ENCODE results near the gene BMPER.

The BMPER gene

GRCh38 chr7:33907625-33908024, 2.3 kb downstream of the BMPER start:
- H3K27me3 ChIP-seq (ENCODE audit: insufficient read depth, low read length): no peaks in the 10 kb centered on the region
- H3K4me3 ChIP-seq (ENCODE audit: low read depth, low read length): 0 out of 2 replicates have a peak overlapping the region, but pooled peaks have one; percentile 2
- peaks cover 19% of the 10 kb centered on the region for H3K79me2 ChIP-seq (ENCODE audit: control insufficient read depth, insufficient read depth, low read length, unreplicated experiment)
- no peak overlapping the region for H2AFZ ChIP-seq (ENCODE audit: low read length, unreplicated experiment)
- no peaks in the 10 kb centered on the region for H3K36me3 ChIP-seq (ENCODE audit: insufficient read depth, low read length)
- no peak overlapping the region for H3K27ac ChIP-seq (ENCODE audit: low read depth, low read length)
- peaks cover 23% of the 10 kb centered on the region for H3K4me1 ChIP-seq (ENCODE audit: control insufficient read depth, insufficient read depth, low read length, unreplicated experiment)

GRCh38 chr7:33909318-33909717, 4.0 kb downstream of the BMPER start:
- Histone ChIP-seq H3K4me1 (ENCODE audit: control insufficient read depth, insufficient read depth, low read length, unreplicated experiment) (peaks cover 14% of the 10 kb centered on the region), H3K27me3 (ENCODE audit: insufficient read depth, low read length) (no peaks in the 10 kb centered on the region), H3K4me3 (ENCODE audit: low read depth, low read length) (no peak overlapping the region), H3K27ac (ENCODE audit: low read depth, low read length) (no peak overlapping the region), H3K36me3 (ENCODE audit: insufficient read depth, low read length) (no peaks in the 10 kb centered on the region), H2AFZ (ENCODE audit: low read length, unreplicated experiment) (no peak overlapping the region), H3K79me2 (ENCODE audit: control insufficient read depth, insufficient read depth, low read length, unreplicated experiment) (peaks cover 19% of the 10 kb centered on the region)

GRCh38 chr7:33909755-33910154, 4.4 kb downstream of the BMPER start:
- no peak overlapping the region for H2AFZ ChIP-seq (ENCODE audit: low read length, unreplicated experiment)
- H3K79me2 ChIP-seq (ENCODE audit: control insufficient read depth, insufficient read depth, low read length, unreplicated experiment): peaks cover 19% of the 10 kb centered on the region
- no peak overlapping the region for H3K4me3 ChIP-seq (ENCODE audit: low read depth, low read length)
- peaks cover 14% of the 10 kb centered on the region for H3K4me1 ChIP-seq (ENCODE audit: control insufficient read depth, insufficient read depth, low read length, unreplicated experiment)
- H3K36me3 ChIP-seq (ENCODE audit: insufficient read depth, low read length): no peaks in the 10 kb centered on the region
- H3K27me3 ChIP-seq (ENCODE audit: insufficient read depth, low read length): no peaks in the 10 kb centered on the region
- no peak overlapping the region for H3K27ac ChIP-seq (ENCODE audit: low read depth, low read length)

GRCh38 chr7:33910756-33911155, 5.4 kb downstream of the BMPER start:
- H3K79me2 ChIP-seq (ENCODE audit: control insufficient read depth, insufficient read depth, low read length, unreplicated experiment): peaks cover 16% of the 10 kb centered on the region
- no peak overlapping the region for H2AFZ ChIP-seq (ENCODE audit: low read length, unreplicated experiment)
- peaks cover 14% of the 10 kb centered on the region for H3K4me1 ChIP-seq (ENCODE audit: control insufficient read depth, insufficient read depth, low read length, unreplicated experiment)
- no peak overlapping the region for H3K4me3 ChIP-seq (ENCODE audit: low read depth, low read length)
- no peaks in the 10 kb centered on the region for H3K27me3 ChIP-seq (ENCODE audit: insufficient read depth, low read length)
- H3K27ac ChIP-seq (ENCODE audit: low read depth, low read length): no peak overlapping the region
- H3K36me3 ChIP-seq (ENCODE audit: insufficient read depth, low read length): no peaks in the 10 kb centered on the region

- no peaks in the 10 kb centered on the region for H3K4me1 ChIP-seq (ENCODE audit: control insufficient read depth, insufficient read depth, low read length, unreplicated experiment)
- H3K27ac ChIP-seq (ENCODE audit: low read depth, low read length): no peak overlapping the region
- H3K36me3 ChIP-seq (ENCODE audit: insufficient read depth, low read length): no peaks in the 10 kb centered on the region
- no peak overlapping the region for H2AFZ ChIP-seq (ENCODE audit: low read length, unreplicated experiment)
- H3K4me3 ChIP-seq (ENCODE audit: low read depth, low read length): no peak overlapping the region
- no peaks in the 10 kb centered on the region for H3K79me2 ChIP-seq (ENCODE audit: control insufficient read depth, insufficient read depth, low read length, unreplicated experiment)
- no peaks in the 10 kb centered on the region for H3K27me3 ChIP-seq (ENCODE audit: insufficient read depth, low read length)
These were observed 11.2 kb downstream of the BMPER start for GRCh38 chr7:33916357-33917081.

GRCh38 chr7:33917661-33918060, 12.3 kb downstream of the BMPER start:
- no peaks in the 10 kb centered on the region for H3K4me1 ChIP-seq (ENCODE audit: control insufficient read depth, insufficient read depth, low read length, unreplicated experiment)
- no peaks in the 10 kb centered on the region for H3K27me3 ChIP-seq (ENCODE audit: insufficient read depth, low read length)
- H2AFZ ChIP-seq (ENCODE audit: low read length, unreplicated experiment): no peak overlapping the region
- no peak overlapping the region for H3K27ac ChIP-seq (ENCODE audit: low read depth, low read length)
- no peaks in the 10 kb centered on the region for H3K36me3 ChIP-seq (ENCODE audit: insufficient read depth, low read length)
- H3K4me3 ChIP-seq (ENCODE audit: low read depth, low read length): no peak overlapping the region
- H3K79me2 ChIP-seq (ENCODE audit: control insufficient read depth, insufficient read depth, low read length, unreplicated experiment): no peaks in the 10 kb centered on the region

- H3K27me3 ChIP-seq (ENCODE audit: insufficient read depth, low read length): no peaks in the 10 kb centered on the region
- no peaks in the 10 kb centered on the region for H3K79me2 ChIP-seq (ENCODE audit: control insufficient read depth, insufficient read depth, low read length, unreplicated experiment)
- no peak overlapping the region for H3K4me3 ChIP-seq (ENCODE audit: low read depth, low read length)
- no peak overlapping the region for H2AFZ ChIP-seq (ENCODE audit: low read length, unreplicated experiment)
- H3K4me1 ChIP-seq (ENCODE audit: control insufficient read depth, insufficient read depth, low read length, unreplicated experiment): no peaks in the 10 kb centered on the region
- H3K27ac ChIP-seq (ENCODE audit: low read depth, low read length): no peak overlapping the region
- no peaks in the 10 kb centered on the region for H3K36me3 ChIP-seq (ENCODE audit: insufficient read depth, low read length)
These were observed 13.3 kb downstream of the BMPER start for GRCh38 chr7:33918438-33919143.

GRCh38 chr7:33919449-33919848, 14.1 kb downstream of the BMPER start:
- Histone ChIP-seq H3K27ac (ENCODE audit: low read depth, low read length) (no peak overlapping the region), H3K27me3 (ENCODE audit: insufficient read depth, low read length) (no peaks in the 10 kb centered on the region), H3K79me2 (ENCODE audit: control insufficient read depth, insufficient read depth, low read length, unreplicated experiment) (no peaks in the 10 kb centered on the region), H3K4me1 (ENCODE audit: control insufficient read depth, insufficient read depth, low read length, unreplicated experiment) (no peaks in the 10 kb centered on the region), H3K36me3 (ENCODE audit: insufficient read depth, low read length) (no peaks in the 10 kb centered on the region), H3K4me3 (ENCODE audit: low read depth, low read length) (no peak overlapping the region), H2AFZ (ENCODE audit: low read length, unreplicated experiment) (no peak overlapping the region)

GRCh38 chr7:33921216-33921938, 16.0 kb downstream of the BMPER start:
- no peak overlapping the region for H3K4me3 ChIP-seq (ENCODE audit: low read depth, low read length)
- no peaks in the 10 kb centered on the region for H3K4me1 ChIP-seq (ENCODE audit: control insufficient read depth, insufficient read depth, low read length, unreplicated experiment)

GRCh38 chr7:33922820-33923219, 17.5 kb downstream of the BMPER start:
- Histone ChIP-seq H3K27me3 (ENCODE audit: insufficient read depth, low read length) (no peaks in the 10 kb centered on the region), H3K4me1 (ENCODE audit: control insufficient read depth, insufficient read depth, low read length, unreplicated experiment) (no peaks in the 10 kb centered on the region), H3K36me3 (ENCODE audit: insufficient read depth, low read length) (no peaks in the 10 kb centered on the region), H3K79me2 (ENCODE audit: control insufficient read depth, insufficient read depth, low read length, unreplicated experiment) (no peaks in the 10 kb centered on the region), H3K27ac (ENCODE audit: low read depth, low read length) (no peak overlapping the region), H2AFZ (ENCODE audit: low read length, unreplicated experiment) (no peak overlapping the region), H3K4me3 (ENCODE audit: low read depth, low read length) (no peak overlapping the region)

More at GRCh38 chr7:33921216-33921938, 16.0 kb downstream of the BMPER start:
- H2AFZ ChIP-seq (ENCODE audit: low read length, unreplicated experiment): no peak overlapping the region
- H3K27me3 ChIP-seq (ENCODE audit: insufficient read depth, low read length): no peaks in the 10 kb centered on the region
- H3K36me3 ChIP-seq (ENCODE audit: insufficient read depth, low read length): no peaks in the 10 kb centered on the region
- H3K27ac ChIP-seq (ENCODE audit: low read depth, low read length): no peak overlapping the region
- H3K79me2 ChIP-seq (ENCODE audit: control insufficient read depth, insufficient read depth, low read length, unreplicated experiment): no peaks in the 10 kb centered on the region
